ENCODE measurements around the gene LSR. TPM values are rescaled to one million over a fixed set of nuclear protein-coding genes. Genes with fewer than 3 reads are reported as not detected.

Gene LSR
- polyA plus RNA-seq, 1 donor from 2014 or later = 49.1 TPM

DNA sequence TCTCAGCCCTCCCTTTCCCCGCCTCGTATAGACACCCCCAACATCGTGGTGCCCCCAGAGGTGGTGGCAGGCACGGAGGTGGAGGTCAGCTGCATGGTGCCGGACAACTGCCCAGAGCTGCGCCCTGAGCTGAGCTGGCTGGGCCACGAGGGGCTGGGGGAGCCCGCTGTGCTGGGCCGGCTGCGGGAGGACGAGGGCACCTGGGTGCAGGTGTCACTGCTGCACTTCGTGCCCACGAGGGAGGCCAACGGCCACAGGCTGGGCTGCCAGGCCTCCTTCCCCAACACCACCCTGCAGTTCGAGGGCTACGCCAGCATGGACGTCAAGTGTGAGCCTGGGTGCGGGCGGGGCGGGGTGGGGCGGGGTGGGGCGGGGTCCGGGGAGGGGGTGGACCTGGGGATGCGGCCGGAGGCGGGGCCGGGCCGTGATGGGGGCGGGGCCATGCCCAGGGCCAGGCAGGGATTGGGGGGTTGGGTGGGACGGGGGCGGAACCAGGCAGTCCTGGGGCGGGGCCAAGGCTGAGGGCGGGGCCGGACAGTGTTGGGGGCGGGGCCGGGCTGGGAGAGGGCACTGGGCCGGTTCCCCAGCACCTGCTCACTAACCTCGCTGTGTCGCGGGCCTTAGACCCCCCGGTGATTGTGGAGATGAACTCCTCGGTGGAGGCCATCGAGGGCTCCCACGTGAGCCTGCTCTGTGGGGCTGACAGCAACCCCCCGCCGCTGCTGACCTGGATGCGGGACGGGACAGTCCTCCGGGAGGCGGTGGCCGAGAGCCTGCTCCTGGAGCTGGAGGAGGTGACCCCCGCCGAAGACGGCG lies 50.9 kb downstream of the LSR start:
- Mint-ChIP-seq H3K4me3 (no peak overlapping the region), H3K27me3 (no peaks in the 10 kb centered on the region), H3K9me3 (no peaks in the 10 kb centered on the region), H3K4me1 (peaks cover 0 to 11% (median 7%) of the 10 kb centered on the region in 3 donors), H3K27ac (no peak overlapping the region), H3K36me3 (no peaks in the 10 kb centered on the region)

DNA sequence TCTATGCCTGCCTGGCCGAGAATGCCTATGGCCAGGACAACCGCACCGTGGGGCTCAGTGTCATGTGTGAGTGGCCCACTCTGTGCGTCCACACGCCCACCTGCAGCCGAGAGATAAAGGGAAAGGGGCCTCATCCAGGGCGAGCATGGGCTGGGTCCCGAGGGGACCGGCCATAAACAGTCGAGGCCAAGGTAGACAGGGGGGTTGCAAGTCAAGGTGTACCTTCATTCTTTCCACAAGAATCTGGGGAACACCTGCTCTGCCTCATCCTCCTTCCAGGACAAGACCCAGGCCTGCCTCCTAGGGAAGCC lies 51.5 kb downstream of the LSR start:
- Mint-ChIP-seq H3K36me3 (no peaks in the 10 kb centered on the region), H3K4me1 (peaks cover 0 to 13% (median 7%) of the 10 kb centered on the region in 3 donors), H3K9me3 (no peaks in the 10 kb centered on the region), H3K27ac (no peak overlapping the region), H3K4me3 (no peak overlapping the region), H3K27me3 (no peaks in the 10 kb centered on the region)

DNA sequence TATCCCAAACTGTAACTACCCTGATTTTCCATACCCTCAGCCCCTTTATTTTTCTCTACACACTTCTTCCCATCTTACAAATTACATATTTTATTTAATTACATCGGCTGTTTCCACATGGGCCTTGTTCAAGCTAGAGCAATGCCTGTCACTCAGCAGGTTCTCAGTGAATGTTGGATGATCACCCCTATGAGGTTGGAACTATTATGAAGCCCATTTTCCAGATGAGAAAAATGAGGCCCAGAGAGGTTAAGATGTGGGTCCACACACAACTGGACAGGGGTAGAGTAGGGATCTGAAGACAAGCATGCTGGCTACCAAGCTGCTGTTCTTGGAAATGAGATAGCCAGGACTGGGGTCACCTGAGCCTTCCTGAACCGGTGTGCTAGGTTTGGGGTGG lies 53.2 kb downstream of the LSR start:
- Mint-ChIP-seq H3K4me1 (peaks cover 4 to 11% (median 6%) of the 10 kb centered on the region in 3 donors), H3K9me3 (no peaks in the 10 kb centered on the region), H3K36me3 (no peaks in the 10 kb centered on the region), H3K27me3 (no peaks in the 10 kb centered on the region), H3K4me3 (no peak overlapping the region), H3K27ac (no peak overlapping the region)

DNA sequence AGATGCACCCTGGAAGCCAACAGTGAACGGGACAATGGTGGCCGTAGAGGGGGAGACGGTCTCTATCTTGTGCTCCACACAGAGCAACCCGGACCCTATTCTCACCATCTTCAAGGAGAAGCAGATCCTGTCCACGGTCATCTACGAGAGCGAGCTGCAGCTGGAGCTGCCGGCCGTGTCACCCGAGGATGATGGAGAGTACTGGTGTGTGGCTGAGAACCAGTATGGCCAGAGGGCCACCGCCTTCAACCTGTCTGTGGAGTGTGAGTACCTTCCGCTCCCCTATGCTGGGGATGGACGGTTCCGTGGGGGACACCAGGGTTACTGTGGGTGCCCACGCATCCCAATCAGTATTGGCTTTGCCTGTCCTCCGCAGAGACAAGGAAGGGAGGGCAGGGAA lies 53.6 kb downstream of the LSR start:
- Mint-ChIP-seq H3K4me1 (peaks cover 7 to 15% (median 11%) of the 10 kb centered on the region in 3 donors), H3K36me3 (no peaks in the 10 kb centered on the region), H3K9me3 (no peaks in the 10 kb centered on the region), H3K27me3 (no peaks in the 10 kb centered on the region), H3K27ac (no peak overlapping the region), H3K4me3 (no peak overlapping the region)

DNA sequence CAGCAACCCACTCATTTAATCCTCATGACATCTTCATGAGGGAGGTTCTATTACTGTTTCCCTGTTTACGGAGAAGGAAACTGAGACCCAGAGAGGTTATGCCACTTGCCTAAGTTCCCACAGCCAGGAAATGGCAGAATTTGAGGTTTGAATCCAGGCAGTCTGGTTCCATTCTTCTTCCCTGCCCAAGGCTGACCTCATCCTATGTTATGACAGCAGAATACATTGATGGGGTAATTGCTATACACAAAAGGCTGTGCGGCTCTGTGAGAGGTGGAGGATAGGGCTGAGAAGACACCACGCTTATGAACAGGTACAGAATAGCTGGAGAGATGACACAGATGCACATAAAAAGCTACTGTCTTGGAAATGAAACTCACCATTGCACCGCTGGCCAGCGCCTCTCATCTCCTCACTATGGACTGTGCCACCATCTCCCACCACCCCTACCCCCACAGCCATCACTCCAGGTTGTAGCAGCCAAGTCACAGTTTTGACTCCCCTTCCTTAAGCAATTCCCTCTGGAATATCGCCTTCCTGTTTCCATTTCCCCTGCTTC lies 54.6 kb downstream of the LSR start:
- no peak overlapping the region for H3K4me3 Mint-ChIP-seq

DNA sequence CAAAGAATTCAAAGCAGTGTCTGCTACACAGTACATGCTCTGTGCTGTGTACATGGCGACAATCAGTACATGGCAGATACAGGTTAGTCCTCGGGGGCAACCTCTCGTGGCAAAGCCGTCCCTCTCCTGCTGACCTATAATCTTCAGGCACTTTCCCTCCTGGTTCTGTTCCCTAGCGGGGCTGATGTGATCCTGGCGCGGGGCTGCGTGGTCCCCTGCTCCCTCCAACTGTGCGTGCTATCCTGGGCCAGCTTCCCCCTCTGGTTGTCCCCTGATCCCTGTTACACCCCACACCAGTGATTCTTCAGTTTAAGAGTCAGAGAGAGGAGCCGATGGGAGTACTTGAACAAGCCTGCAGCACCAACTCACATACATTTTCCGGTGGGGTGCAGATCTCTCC lies 55.2 kb downstream of the LSR start:
- Mint-ChIP-seq H3K27ac (no peak overlapping the region), H3K4me1 (peaks cover 17 to 21% (median 21%) of the 10 kb centered on the region in 3 donors), H3K27me3 (no peaks in the 10 kb centered on the region), H3K36me3 (no peaks in the 10 kb centered on the region), H3K4me3 (no peak overlapping the region), H3K9me3 (no peaks in the 10 kb centered on the region)

More for the DNA sequence above, 54.6 kb downstream of the LSR start:
- Mint-ChIP-seq H3K27me3 (no peaks in the 10 kb centered on the region), H3K36me3 (no peaks in the 10 kb centered on the region), H3K9me3 (no peaks in the 10 kb centered on the region), H3K4me1 (peaks cover 12 to 21% (median 15%) of the 10 kb centered on the region in 3 donors), H3K27ac (no peak overlapping the region)

DNA sequence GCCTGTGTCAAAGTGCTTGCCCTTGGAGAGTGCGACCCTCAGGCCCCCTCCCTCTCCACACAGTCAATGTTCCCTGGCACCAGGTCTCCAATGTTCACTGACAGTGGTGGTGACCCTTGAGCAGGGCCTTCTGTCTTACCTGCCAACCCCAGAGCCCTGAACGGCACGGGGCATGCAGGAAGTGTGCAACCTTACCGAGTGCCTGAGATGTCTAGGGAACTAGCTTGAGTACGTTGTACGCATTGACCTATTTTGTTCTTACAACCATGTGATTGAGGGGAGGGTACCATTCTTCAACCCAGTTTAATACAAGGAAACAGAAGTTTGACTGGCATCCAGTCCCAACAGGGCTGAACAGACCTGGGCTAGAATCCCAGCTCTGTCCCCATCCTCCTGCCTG lies 56.4 kb downstream of the LSR start:
- no peaks in the 10 kb centered on the region for H3K27me3 Mint-ChIP-seq
- H3K36me3 Mint-ChIP-seq = no peaks in the 10 kb centered on the region
- H3K9me3 Mint-ChIP-seq = no peaks in the 10 kb centered on the region
- H3K4me1 Mint-ChIP-seq = peaks cover 18 to 22% (median 21%) of the 10 kb centered on the region in 3 donors
- H3K27ac Mint-ChIP-seq = no peak overlapping the region
- peak overlapping the region in 1 of 4 donors; percentile 30 for H3K4me3 Mint-ChIP-seq

DNA sequence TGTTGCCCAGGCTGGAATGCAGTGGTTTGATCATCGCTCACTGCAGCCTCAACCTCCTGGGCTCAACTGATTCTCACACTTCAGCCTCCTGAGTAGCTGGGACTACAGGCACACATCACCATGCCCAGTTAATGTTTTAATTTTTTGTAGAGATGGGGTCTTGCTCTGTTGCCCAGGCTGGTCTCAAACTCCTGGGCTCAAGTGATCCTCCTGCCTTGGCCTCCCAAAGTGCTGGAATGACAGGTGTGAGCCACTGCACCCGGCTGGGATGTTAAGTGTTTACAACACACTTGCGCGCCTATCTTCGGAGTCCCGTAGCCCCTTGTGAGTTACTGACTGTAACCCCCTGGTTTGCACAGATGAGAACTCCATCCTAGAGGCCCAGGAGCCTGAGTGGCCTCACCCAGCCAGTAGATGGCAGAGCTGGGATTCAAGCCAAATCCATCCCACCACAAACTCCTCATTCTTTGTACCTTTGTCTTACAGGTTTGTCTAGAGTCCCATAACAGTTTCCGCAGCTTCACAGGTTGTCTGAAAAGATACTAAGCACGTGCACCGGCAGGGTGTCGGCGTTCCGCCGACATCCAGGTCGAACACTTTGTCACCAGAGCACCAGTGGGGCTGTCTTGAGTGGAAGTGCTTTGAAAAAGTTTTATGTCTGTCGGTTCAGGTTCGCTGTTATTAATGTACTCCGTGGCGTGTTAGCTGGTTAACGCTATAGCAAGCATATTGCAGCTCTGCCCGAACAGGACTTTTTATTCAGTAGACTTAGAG lies 57.9 kb downstream of the LSR start:
- H3K4me1 Mint-ChIP-seq = peaks cover 18 to 23% (median 22%) of the 10 kb centered on the region in 3 donors
- no peaks in the 10 kb centered on the region for H3K36me3 Mint-ChIP-seq
- peak overlapping the region in 2 of 4 donors; percentile 22 to 81 for H3K4me3 Mint-ChIP-seq
- H3K27me3 Mint-ChIP-seq = no peaks in the 10 kb centered on the region
- peak overlapping the region in 2 of 3 donors; percentile 19 to 46 for H3K27ac Mint-ChIP-seq
- no peaks in the 10 kb centered on the region for H3K9me3 Mint-ChIP-seq

DNA sequence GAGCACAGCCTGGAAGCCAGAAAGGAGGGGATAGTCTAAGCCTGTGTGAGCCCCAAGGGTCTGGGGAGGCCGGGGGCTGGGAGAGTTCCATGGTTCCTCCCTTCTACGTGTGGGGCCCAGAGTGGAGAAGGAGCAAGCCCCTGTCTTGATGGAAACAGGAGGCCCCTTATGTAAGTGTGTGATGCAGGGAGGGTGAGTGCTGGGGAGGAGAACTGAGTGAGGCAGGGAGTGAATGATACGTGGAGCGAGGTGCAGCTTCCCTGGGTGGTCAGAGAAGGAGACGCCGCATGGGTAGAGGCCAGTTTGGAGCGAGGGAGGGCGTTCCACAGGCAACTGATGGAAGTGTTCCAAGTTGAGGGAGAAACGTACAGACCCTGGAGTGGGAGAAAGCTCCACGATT lies 59.1 kb downstream of the LSR start:
- Mint-ChIP-seq H3K27ac (no peak overlapping the region), H3K4me3 (peak overlapping the region in 3 of 4 donors; percentile 30 to 87 (median 73)), H3K27me3 (no peaks in the 10 kb centered on the region), H3K36me3 (no peaks in the 10 kb centered on the region), H3K9me3 (no peaks in the 10 kb centered on the region), H3K4me1 (peaks cover 18 to 23% (median 22%) of the 10 kb centered on the region in 3 donors)

DNA sequence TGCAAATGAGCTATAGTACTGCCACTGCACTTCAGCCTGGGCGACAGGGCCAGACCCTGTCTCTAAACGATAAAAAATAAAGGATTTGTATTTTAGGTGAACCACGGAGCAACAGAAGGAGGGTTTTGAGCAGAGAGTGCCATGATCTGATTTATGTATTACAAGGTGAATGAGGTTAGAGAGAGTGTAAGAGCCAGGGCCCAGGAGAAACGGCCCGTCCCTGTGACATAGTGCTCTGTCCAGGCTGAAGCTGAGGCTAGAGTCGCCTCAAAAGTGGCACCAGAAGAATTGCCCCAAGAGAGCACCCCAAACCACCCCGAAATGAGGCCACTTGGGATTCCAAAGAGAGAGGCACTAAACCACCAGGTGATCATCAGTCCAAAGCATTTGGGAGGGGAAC lies 60.1 kb downstream of the LSR start:
- peaks cover 18 to 22% (median 20%) of the 10 kb centered on the region in 3 donors for H3K4me1 Mint-ChIP-seq
- no peaks in the 10 kb centered on the region for H3K9me3 Mint-ChIP-seq
- H3K27ac Mint-ChIP-seq = peak overlapping the region in 2 of 3 donors; percentile 9 to 71
- H3K27me3 Mint-ChIP-seq = no peaks in the 10 kb centered on the region
- peak overlapping the region in 1 of 4 donors; percentile 52 for H3K4me3 Mint-ChIP-seq
- H3K36me3 Mint-ChIP-seq = no peaks in the 10 kb centered on the region

DNA sequence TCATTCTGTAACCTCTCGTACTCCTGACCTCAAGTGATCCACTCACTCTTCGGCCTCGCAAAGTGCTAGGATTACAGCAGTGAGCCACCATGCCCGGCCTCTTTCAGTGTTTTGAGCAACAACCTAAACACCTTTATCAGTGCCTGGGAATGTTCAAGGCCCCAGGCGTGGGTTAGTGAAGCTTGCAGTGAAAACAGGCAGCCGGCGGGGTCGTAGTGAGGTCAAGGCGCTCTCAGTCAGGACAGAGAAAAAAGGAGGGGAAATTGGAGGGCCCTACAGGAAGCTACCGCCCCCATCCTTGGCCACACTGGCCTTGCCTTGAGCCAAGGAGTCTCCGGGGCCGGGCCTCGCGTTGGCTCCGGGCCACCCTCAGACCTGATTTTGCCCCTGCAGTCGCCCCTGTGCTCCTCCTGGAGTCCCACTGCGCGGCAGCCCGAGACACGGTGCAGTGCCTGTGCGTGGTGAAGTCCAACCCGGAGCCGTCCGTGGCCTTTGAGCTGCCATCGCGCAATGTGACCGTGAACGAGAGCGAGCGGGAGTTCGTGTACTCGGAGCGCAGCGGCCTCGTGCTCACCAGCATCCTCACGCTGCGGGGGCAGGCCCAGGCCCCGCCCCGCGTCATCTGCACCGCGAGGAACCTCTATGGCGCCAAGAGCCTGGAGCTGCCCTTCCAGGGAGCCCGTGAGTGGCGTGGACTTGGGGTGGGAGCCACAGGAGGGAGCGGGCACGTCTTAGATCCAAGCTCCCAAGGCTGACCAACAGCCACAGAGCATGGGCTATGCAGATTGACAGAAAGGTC lies 60.9 kb downstream of the LSR start:
- peak overlapping the region in 2 of 4 donors; percentile 8 to 22 for H3K4me3 Mint-ChIP-seq
- no peak overlapping the region for H3K27ac Mint-ChIP-seq
- peaks cover 20 to 23% (median 22%) of the 10 kb centered on the region in 3 donors for H3K4me1 Mint-ChIP-seq
- no peaks in the 10 kb centered on the region for H3K27me3 Mint-ChIP-seq
- H3K9me3 Mint-ChIP-seq = no peaks in the 10 kb centered on the region
- no peaks in the 10 kb centered on the region for H3K36me3 Mint-ChIP-seq

DNA sequence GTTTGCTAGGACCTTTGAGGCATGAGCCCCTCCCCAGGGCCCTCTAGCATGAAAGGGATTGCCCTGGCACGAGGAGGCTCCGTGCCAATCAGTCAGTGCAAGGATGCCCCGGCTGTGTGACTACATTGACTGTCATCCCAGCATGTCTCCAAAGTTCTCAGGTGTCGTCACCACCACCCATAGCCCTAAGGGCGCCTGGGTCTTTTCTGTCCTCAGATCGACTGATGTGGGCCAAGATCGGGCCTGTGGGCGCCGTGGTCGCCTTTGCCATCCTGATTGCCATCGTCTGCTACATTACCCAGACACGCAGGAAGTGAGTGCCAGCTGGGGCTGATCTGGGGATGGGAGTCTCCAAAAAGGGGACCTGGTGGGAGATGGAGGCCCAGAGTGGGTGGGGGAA lies 61.5 kb downstream of the LSR start:
- Mint-ChIP-seq H3K36me3 (no peaks in the 10 kb centered on the region), H3K4me1 (peaks cover 18 to 23% (median 22%) of the 10 kb centered on the region in 3 donors), H3K27me3 (no peaks in the 10 kb centered on the region), H3K4me3 (peak overlapping the region in 1 of 4 donors; percentile 27), H3K9me3 (no peaks in the 10 kb centered on the region), H3K27ac (no peak overlapping the region)

DNA sequence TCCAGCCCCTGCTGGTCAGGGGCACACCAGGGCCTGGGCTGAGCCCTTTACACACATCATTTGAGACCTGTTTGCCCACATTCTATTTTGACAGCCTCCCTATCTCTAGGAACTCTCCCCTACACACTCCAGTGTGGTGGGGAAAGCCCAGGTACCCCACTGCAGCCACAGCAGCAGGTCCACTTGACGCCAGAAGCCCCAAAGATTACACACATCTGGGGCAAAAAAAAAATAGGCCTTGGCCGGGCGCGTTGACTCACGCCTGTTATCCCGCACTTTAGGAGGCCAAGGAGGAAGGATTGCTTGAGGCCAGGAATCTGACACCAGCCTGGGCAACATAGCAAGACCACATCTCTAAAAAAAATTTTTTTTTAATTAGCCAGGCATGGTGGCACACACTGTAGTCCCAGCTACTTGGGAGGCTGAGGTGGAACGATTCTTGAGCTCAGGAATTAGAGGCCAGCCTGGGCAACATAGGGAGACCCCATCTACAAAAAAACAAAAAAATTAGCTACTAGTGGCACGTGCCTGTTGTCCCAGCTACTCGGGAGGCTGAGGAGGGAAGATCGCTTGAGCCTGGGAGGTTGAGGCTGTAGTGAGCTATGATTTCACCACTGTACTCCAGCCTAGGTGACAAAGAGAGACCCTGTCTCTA lies 62.1 kb downstream of the LSR start:
- H3K36me3 Mint-ChIP-seq = no peaks in the 10 kb centered on the region
- H3K9me3 Mint-ChIP-seq = no peaks in the 10 kb centered on the region
- H3K27ac Mint-ChIP-seq = no peak overlapping the region
- peaks cover 18 to 26% (median 23%) of the 10 kb centered on the region in 3 donors for H3K4me1 Mint-ChIP-seq
- no peak overlapping the region for H3K4me3 Mint-ChIP-seq
- H3K27me3 Mint-ChIP-seq = no peaks in the 10 kb centered on the region

DNA sequence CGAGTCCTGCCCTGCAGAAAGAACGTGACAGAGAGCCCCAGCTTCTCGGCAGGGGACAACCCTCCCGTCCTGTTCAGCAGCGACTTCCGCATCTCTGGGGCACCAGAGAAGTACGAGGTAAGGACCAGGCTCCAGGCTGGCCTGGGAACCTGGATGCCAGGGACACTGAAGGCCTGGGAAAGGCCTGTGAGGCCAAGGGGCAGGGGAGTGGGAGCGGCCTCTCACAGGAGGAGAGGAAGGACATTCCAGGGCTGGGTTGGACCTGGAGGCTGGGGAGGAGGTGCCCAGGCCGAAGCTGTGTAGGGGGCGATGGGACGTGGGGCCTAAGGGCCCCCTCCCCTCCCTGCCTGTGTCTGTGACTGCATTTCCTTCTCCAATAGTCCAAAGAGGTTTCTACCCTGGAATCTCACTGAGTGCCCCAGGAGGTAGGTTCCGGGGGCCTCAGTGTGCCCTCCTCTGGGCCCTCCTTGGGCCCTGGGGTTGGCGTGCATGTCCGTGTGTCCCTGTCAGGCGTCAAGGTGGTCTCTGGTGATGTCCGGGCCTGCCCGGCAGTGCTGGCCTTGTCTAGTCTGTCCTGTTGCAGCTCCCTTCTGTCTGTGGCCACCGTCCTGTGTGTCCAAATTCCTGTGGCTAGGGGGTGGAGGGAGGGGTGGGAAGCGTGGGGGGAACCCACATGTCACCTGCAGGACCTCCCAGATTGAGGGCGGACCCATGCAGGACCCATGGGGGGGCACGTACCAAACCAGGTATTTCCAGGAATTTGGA lies 63.3 kb downstream of the LSR start:
- Mint-ChIP-seq H3K4me1 (peaks cover 15 to 24% (median 18%) of the 10 kb centered on the region in 3 donors), H3K36me3 (no peaks in the 10 kb centered on the region), H3K27me3 (no peaks in the 10 kb centered on the region), H3K27ac (no peak overlapping the region), H3K4me3 (peak overlapping the region in 1 of 4 donors; percentile 17), H3K9me3 (no peaks in the 10 kb centered on the region)

Measured in IgD-negative memory B cell (primary cell).